Measurements from ENCODE around the gene WFDC1.

Gene WFDC1

DNA sequence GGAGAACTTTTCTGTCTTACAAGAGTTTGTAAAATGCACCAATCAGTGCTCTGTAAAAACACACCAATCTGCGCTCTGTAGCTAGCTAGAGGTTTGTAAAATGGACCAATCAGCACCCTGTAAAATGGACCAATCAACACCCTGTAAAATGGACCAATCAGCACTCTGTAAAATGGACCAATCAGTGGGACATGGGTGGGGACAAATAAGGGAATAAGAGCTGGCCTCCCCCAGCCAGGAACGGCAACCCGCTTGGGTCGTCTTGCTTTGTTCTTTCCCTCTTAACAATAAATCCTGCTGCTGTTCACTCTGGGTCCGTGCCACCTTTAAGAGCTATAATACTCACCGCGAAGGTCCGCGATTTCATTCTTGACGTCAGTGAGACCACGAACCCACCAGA lies 36.4 kb upstream of the WFDC1 start:
- Histone ChIP-seq H3K9me3 (ENCODE audit: control insufficient read depth in 5 of 5, low read length in 5 of 5) (peaks cover 6 to 16% (median 8%) of the 10 kb centered on the region in 5 donors), H3K4me3 (ENCODE audit: low read depth in 1 of 5, low read length in 5 of 5) (no peak overlapping the region)

DNA sequence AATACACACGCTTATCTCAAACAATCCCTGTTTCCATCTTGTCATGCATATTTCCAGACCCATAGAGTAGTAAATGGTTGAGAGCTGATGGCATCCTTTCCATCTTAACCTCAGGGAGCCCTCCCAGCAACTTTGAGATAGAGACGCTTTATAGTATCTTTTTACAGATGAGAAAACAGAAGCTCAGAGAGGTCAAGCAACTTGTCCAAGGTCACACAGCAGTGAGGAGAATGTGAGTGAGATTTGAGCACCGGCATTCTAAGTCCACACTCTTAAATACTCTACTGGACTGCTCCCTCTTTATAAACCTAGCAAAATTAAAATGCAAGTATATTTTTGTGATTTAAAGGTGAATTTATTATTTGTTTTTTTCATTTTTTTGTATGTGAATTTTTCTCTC lies 35.0 kb upstream of the WFDC1 start:
- Histone ChIP-seq H3K27me3 (ENCODE audit: control insufficient read depth in 5 of 5, insufficient read depth in 4 of 5, low read length in 5 of 5) (peaks cover 3 to 11% (median 5%) of the 10 kb centered on the region in 5 donors), H3K4me1 (ENCODE audit: control insufficient read depth in 5 of 5, insufficient read depth in 5 of 5, low read length in 5 of 5) (no peaks in the 10 kb centered on the region), H3K27ac (ENCODE audit: low read depth, low read length) (no peak overlapping the region), H3K36me3 (ENCODE audit: control insufficient read depth in 5 of 5, insufficient read depth in 5 of 5, low read length in 5 of 5) (no peaks in the 10 kb centered on the region), H3K9ac (ENCODE audit: low read length in 5 of 5) (no peak overlapping the region), H3K9me3 (ENCODE audit: control insufficient read depth in 5 of 5, low read length in 5 of 5) (peaks cover 6 to 15% (median 8%) of the 10 kb centered on the region in 5 donors), H3K4me3 (ENCODE audit: low read depth in 1 of 5, low read length in 5 of 5) (no peak overlapping the region)

More for the DNA sequence above, 36.4 kb upstream of the WFDC1 start:
- Histone ChIP-seq H3K27ac (ENCODE audit: low read depth, low read length) (no peak overlapping the region), H3K27me3 (ENCODE audit: control insufficient read depth in 5 of 5, insufficient read depth in 4 of 5, low read length in 5 of 5) (peaks cover 0 to 8% (median 5%) of the 10 kb centered on the region in 5 donors), H3K9ac (ENCODE audit: low read length in 5 of 5) (no peak overlapping the region), H3K36me3 (ENCODE audit: control insufficient read depth in 5 of 5, insufficient read depth in 5 of 5, low read length in 5 of 5) (no peaks in the 10 kb centered on the region), H3K4me1 (ENCODE audit: control insufficient read depth in 5 of 5, insufficient read depth in 5 of 5, low read length in 5 of 5) (no peaks in the 10 kb centered on the region)

DNA sequence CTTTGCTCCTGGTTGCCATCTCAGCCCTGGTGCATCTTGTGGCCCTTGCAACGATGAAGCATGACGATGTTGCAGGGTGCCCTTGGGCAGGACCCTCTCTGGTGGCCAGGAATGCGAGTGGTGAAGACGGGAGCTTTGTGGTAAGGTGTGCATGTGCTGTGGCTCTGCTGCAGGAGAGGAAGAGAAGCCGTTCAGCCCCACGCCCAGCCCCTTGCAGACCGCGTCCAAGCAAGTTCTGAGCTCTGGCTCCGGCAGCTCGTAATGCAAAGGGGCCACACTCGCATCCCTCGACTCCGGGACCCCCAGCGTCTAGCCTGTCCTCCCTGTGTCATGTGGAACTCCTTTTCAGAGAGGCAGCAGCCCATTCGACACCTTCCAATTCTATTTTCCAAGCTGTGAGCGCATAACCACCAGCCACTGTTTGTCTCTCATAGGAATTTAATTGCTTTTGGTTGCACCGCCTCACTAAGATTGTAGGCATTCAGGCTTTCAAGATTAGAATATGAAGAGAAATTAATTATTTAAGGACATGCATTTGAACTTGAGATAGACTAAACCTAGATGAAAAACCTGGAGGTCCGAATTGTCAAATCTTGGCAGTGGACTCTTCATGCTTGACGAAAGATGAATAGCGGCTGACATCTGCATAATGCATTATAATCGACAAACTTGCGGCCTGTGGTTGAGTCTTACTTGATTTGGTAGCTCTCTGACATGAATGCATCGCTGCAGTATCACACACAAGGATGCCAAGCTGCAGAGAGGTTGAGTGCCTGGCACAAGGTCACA lies 33.7 kb upstream of the WFDC1 start:
- H3K36me3 ChIP-seq (ENCODE audit: control insufficient read depth in 5 of 5, insufficient read depth in 5 of 5, low read length in 5 of 5): no peaks in the 10 kb centered on the region
- no peak overlapping the region for H3K27ac ChIP-seq (ENCODE audit: low read depth, low read length)
- peaks cover 3 to 11% (median 5%) of the 10 kb centered on the region in 5 donors for H3K27me3 ChIP-seq (ENCODE audit: control insufficient read depth in 5 of 5, insufficient read depth in 4 of 5, low read length in 5 of 5)
- no peak overlapping the region for H3K9ac ChIP-seq (ENCODE audit: low read length in 5 of 5)
- no peaks in the 10 kb centered on the region for H3K4me1 ChIP-seq (ENCODE audit: control insufficient read depth in 5 of 5, insufficient read depth in 5 of 5, low read length in 5 of 5)
- H3K4me3 ChIP-seq (ENCODE audit: low read depth in 1 of 5, low read length in 5 of 5): no peak overlapping the region
- H3K9me3 ChIP-seq (ENCODE audit: control insufficient read depth in 5 of 5, low read length in 5 of 5): peaks cover 0 to 7% (median 0%) of the 10 kb centered on the region in 5 donors

- Histone ChIP-seq H3K27ac (ENCODE audit: low read depth, low read length) (no peak overlapping the region), H3K36me3 (ENCODE audit: control insufficient read depth in 5 of 5, insufficient read depth in 5 of 5, low read length in 5 of 5) (no peaks in the 10 kb centered on the region), H3K9me3 (ENCODE audit: control insufficient read depth in 5 of 5, low read length in 5 of 5) (peaks cover 0 to 7% (median 0%) of the 10 kb centered on the region in 5 donors), H3K4me3 (ENCODE audit: low read depth in 1 of 5, low read length in 5 of 5) (no peak overlapping the region), H3K9ac (ENCODE audit: low read length in 5 of 5) (no peak overlapping the region), H3K27me3 (ENCODE audit: control insufficient read depth in 5 of 5, insufficient read depth in 4 of 5, low read length in 5 of 5) (peaks cover 3 to 11% (median 5%) of the 10 kb centered on the region in 5 donors), H3K4me1 (ENCODE audit: control insufficient read depth in 5 of 5, insufficient read depth in 5 of 5, low read length in 5 of 5) (peaks cover 0 to 5% (median 0%) of the 10 kb centered on the region in 5 donors)
These were observed 32.6 kb upstream of the WFDC1 start for GRCh38 chr16:84262031-84262430.

DNA sequence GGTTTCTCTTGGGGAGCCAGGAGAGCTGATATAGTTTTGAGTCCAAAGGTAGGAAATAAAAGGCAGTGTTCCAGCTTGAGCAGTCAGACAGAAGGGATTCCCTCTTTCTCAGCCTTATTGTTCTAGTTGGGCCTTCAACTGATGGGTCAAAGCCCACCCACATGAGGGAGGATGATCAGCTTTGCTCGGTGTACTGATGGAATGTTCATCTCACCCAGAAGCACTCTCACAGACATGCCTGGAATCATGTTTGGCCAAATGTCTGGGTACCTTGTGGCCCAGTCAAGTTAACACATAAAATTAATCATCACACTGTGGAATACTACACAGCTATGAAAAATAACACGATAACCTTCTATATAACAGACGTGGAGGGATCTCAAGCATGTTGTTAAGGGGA lies 31.7 kb upstream of the WFDC1 start:
- H3K9me3 ChIP-seq (ENCODE audit: control insufficient read depth in 5 of 5, low read length in 5 of 5): peaks cover 0 to 7% (median 0%) of the 10 kb centered on the region in 5 donors
- H3K9ac ChIP-seq (ENCODE audit: low read length in 5 of 5): no peak overlapping the region
- H3K36me3 ChIP-seq (ENCODE audit: control insufficient read depth in 5 of 5, insufficient read depth in 5 of 5, low read length in 5 of 5): no peaks in the 10 kb centered on the region
- no peak overlapping the region for H3K4me3 ChIP-seq (ENCODE audit: low read depth in 1 of 5, low read length in 5 of 5)
- peaks cover 0 to 5% (median 0%) of the 10 kb centered on the region in 5 donors for H3K4me1 ChIP-seq (ENCODE audit: control insufficient read depth in 5 of 5, insufficient read depth in 5 of 5, low read length in 5 of 5)
- H3K27ac ChIP-seq (ENCODE audit: low read depth, low read length): no peak overlapping the region
- peaks cover 3 to 11% (median 5%) of the 10 kb centered on the region in 5 donors for H3K27me3 ChIP-seq (ENCODE audit: control insufficient read depth in 5 of 5, insufficient read depth in 4 of 5, low read length in 5 of 5)

DNA sequence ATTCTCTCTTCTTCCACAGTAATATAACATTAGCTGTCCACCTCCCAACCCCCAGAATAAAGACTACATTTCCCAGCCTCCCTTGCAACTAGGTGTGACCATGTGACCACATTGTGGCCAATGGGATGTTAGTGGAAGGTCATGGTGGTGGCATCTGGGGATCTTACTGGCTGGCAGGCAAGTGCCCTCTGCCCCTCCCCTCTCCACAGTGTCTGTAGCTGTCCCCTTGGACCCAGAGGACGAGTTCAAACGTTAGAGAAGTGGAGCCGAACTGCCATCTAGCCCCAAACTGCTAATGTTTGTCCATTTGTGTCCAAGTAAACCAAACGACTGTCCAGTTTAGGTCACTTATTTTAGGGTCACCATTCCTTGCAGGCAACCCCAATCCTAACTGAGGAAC lies 28.2 kb upstream of the WFDC1 start:
- H3K9me3 ChIP-seq (ENCODE audit: control insufficient read depth in 5 of 5, low read length in 5 of 5): no peaks in the 10 kb centered on the region
- no peaks in the 10 kb centered on the region for H3K36me3 ChIP-seq (ENCODE audit: control insufficient read depth in 5 of 5, insufficient read depth in 5 of 5, low read length in 5 of 5)
- H3K27me3 ChIP-seq (ENCODE audit: control insufficient read depth in 5 of 5, insufficient read depth in 4 of 5, low read length in 5 of 5): peaks cover 0 to 6% (median 3%) of the 10 kb centered on the region in 5 donors
- peak overlapping the region in 3 of 5 donors; percentile 6 to 36 (median 36) for H3K4me3 ChIP-seq (ENCODE audit: low read depth in 1 of 5, low read length in 5 of 5)
- peaks cover 0 to 5% (median 0%) of the 10 kb centered on the region in 5 donors for H3K4me1 ChIP-seq (ENCODE audit: control insufficient read depth in 5 of 5, insufficient read depth in 5 of 5, low read length in 5 of 5)
- no peak overlapping the region for H3K9ac ChIP-seq (ENCODE audit: low read length in 5 of 5)
- no peak overlapping the region for H3K27ac ChIP-seq (ENCODE audit: low read depth, low read length)

GRCh38 chr16:84267380-84267779 lies 27.3 kb upstream of the WFDC1 start:
- no peaks in the 10 kb centered on the region for H3K9me3 ChIP-seq (ENCODE audit: control insufficient read depth in 5 of 5, low read length in 5 of 5)
- H3K9ac ChIP-seq (ENCODE audit: low read length in 5 of 5): no peak overlapping the region
- H3K4me3 ChIP-seq (ENCODE audit: low read depth in 1 of 5, low read length in 5 of 5): no peak overlapping the region
- H3K27ac ChIP-seq (ENCODE audit: low read depth, low read length): no peak overlapping the region
- no peaks in the 10 kb centered on the region for H3K36me3 ChIP-seq (ENCODE audit: control insufficient read depth in 5 of 5, insufficient read depth in 5 of 5, low read length in 5 of 5)
- peaks cover 0 to 6% (median 3%) of the 10 kb centered on the region in 5 donors for H3K27me3 ChIP-seq (ENCODE audit: control insufficient read depth in 5 of 5, insufficient read depth in 4 of 5, low read length in 5 of 5)
- peaks cover 0 to 5% (median 0%) of the 10 kb centered on the region in 5 donors for H3K4me1 ChIP-seq (ENCODE audit: control insufficient read depth in 5 of 5, insufficient read depth in 5 of 5, low read length in 5 of 5)

DNA sequence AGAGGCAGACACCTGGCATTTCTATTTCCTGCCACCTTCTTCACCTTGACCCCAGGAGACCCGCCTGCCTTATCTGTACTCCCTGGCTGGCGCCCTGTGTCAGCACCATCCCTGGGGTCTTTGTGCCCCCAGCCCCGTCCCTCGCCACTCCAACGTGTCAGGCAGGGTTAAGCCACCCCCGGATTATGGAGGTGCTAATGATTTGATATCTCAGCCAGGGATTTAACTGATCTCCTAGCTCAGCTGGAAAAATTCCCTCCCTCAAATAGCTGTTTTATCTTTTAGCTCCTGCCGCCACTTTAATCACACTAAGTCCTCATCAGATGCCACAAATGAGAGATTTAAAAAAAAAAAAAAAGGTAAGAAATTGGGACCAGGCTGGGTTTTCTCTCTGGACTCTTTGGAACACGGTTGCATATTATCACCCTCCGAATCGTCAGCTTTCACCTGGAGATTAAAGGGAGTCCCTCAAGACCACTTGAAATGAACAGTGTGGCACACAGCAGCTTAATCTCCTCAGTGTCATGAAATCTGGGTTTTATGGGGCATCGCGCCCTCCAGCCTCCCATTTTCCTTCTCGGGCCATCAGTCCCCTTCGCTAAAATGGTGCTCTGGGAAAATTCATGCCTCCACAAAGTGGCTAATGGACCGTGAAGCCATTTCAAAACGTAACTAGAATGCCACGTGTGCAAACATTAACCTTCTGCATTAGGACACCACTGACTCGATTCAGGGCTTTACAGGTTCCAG lies 26.2 kb upstream of the WFDC1 start:
- Histone ChIP-seq H3K9ac (ENCODE audit: low read length in 5 of 5) (no peak overlapping the region), H3K27me3 (ENCODE audit: control insufficient read depth in 5 of 5, insufficient read depth in 4 of 5, low read length in 5 of 5) (peaks cover 0 to 6% (median 3%) of the 10 kb centered on the region in 5 donors), H3K36me3 (ENCODE audit: control insufficient read depth in 5 of 5, insufficient read depth in 5 of 5, low read length in 5 of 5) (no peaks in the 10 kb centered on the region), H3K27ac (ENCODE audit: low read depth, low read length) (no peak overlapping the region), H3K9me3 (ENCODE audit: control insufficient read depth in 5 of 5, low read length in 5 of 5) (no peaks in the 10 kb centered on the region), H3K4me3 (ENCODE audit: low read depth in 1 of 5, low read length in 5 of 5) (no peak overlapping the region), H3K4me1 (ENCODE audit: control insufficient read depth in 5 of 5, insufficient read depth in 5 of 5, low read length in 5 of 5) (peaks cover 0 to 5% (median 0%) of the 10 kb centered on the region in 5 donors)

- Histone ChIP-seq H3K9ac (ENCODE audit: low read length in 5 of 5) (no peak overlapping the region), H3K4me3 (ENCODE audit: low read depth in 1 of 5, low read length in 5 of 5) (no peak overlapping the region), H3K27ac (ENCODE audit: low read depth, low read length) (no peak overlapping the region), H3K9me3 (ENCODE audit: control insufficient read depth in 5 of 5, low read length in 5 of 5) (no peaks in the 10 kb centered on the region), H3K27me3 (ENCODE audit: control insufficient read depth in 5 of 5, insufficient read depth in 4 of 5, low read length in 5 of 5) (peaks cover 0 to 9% (median 3%) of the 10 kb centered on the region in 5 donors), H3K4me1 (ENCODE audit: control insufficient read depth in 5 of 5, insufficient read depth in 5 of 5, low read length in 5 of 5) (peaks cover 0 to 5% (median 0%) of the 10 kb centered on the region in 5 donors), H3K36me3 (ENCODE audit: control insufficient read depth in 5 of 5, insufficient read depth in 5 of 5, low read length in 5 of 5) (no peaks in the 10 kb centered on the region)
These were observed 24.6 kb upstream of the WFDC1 start for GRCh38 chr16:84270071-84270470.

DNA sequence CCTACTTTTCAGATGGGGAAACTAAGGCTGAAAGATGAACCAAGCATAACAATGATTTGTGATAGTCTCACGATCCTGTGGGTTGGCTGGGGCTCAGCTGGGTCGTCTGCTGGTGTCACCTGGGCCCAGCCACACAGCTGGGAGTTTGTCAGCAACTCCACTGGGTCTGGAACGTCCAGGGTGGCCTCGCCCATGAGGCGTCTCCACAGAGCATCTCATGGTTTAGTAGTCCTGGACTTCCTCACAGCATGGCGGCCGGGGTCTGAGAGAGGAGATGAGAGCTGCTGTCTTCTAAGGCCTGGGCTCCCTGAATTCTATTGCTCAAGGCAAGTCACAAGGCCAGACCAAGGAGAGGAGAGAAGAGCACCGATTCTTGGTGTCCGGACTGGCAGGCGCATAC lies 24.1 kb upstream of the WFDC1 start:
- no peak overlapping the region for H3K4me3 ChIP-seq (ENCODE audit: low read depth in 1 of 5, low read length in 5 of 5)
- no peaks in the 10 kb centered on the region for H3K9me3 ChIP-seq (ENCODE audit: control insufficient read depth in 5 of 5, low read length in 5 of 5)
- H3K36me3 ChIP-seq (ENCODE audit: control insufficient read depth in 5 of 5, insufficient read depth in 5 of 5, low read length in 5 of 5): no peaks in the 10 kb centered on the region
- H3K27me3 ChIP-seq (ENCODE audit: control insufficient read depth in 5 of 5, insufficient read depth in 4 of 5, low read length in 5 of 5): peaks cover 0 to 11% (median 3%) of the 10 kb centered on the region in 5 donors
- no peak overlapping the region for H3K27ac ChIP-seq (ENCODE audit: low read depth, low read length)
- no peak overlapping the region for H3K9ac ChIP-seq (ENCODE audit: low read length in 5 of 5)
- peaks cover 0 to 5% (median 0%) of the 10 kb centered on the region in 5 donors for H3K4me1 ChIP-seq (ENCODE audit: control insufficient read depth in 5 of 5, insufficient read depth in 5 of 5, low read length in 5 of 5)
